Fibroblast of lung (primary cell): ENCODE results near the gene RAD18. TPM values are rescaled to one million over a fixed set of nuclear protein-coding genes. Genes with fewer than 3 reads are reported as not detected.

ENCODE experiments used
- DNase-seq, 2 donors: peaks; one replicate each; pipeline versions ENCODE4 v3.0.0 to v3.0.0-alpha.2; 2010; ENCODE audit warnings: low read depth in 2 of 2
- H2AFZ ChIP-seq: 2 replicates; pipeline ENCODE4 v1.5.1; 2012; ENCODE audit warnings: low read length, control low read depth, inconsistent platforms
- H3K27ac ChIP-seq: 2 replicates; pipeline ENCODE4 v1.5.1; 2011; ENCODE audit warnings: low read length, control low read depth; ENCODE audit not compliant: insufficient read depth
- H3K27me3 ChIP-seq: 2 replicates; pipeline ENCODE4 v1.5.1; 2011; ENCODE audit warnings: mild to moderate bottlenecking, low read length; ENCODE audit not compliant: control insufficient read depth, insufficient read depth
- H3K36me3 ChIP-seq: 2 replicates; pipeline ENCODE4 v1.5.1; 2011; ENCODE audit warnings: low read length; ENCODE audit not compliant: control insufficient read depth, insufficient read depth
- H3K4me1 ChIP-seq: 2 replicates; pipeline ENCODE4 v1.5.1; 2011; ENCODE audit warnings: low read length; ENCODE audit not compliant: control insufficient read depth, insufficient read depth; ENCODE audit errors: extremely low read depth
- H3K4me2 ChIP-seq: 2 replicates; pipeline ENCODE4 v1.5.1; 2011; ENCODE audit warnings: low read length, control low read depth; ENCODE audit not compliant: insufficient read depth; ENCODE audit errors: extremely low read depth
- H3K4me3 ChIP-seq, 4 experiments: fragments of 200-600 bp in 1 of 4; sonication (generic) in 1 of 4; replicated peaks in 1 of 4; 2 replicates each; pipeline ENCODE4 v1.5.1; 2011 to 2016; ENCODE audit warnings: low read length in 4 of 4, low read depth in 3 of 4, mild to moderate bottlenecking in 3 of 4, control low read depth in 2 of 4, inconsistent platforms in 1 of 4, mixed read lengths in 1 of 4; ENCODE audit not compliant: insufficient read depth in 1 of 4; ENCODE audit errors: control extremely low read depth in 1 of 4
- H3K79me2 ChIP-seq: 2 replicates; pipeline ENCODE4 v1.5.1; 2012; ENCODE audit warnings: mild to moderate bottlenecking, low read length, inconsistent platforms; ENCODE audit not compliant: control insufficient read depth, insufficient read depth
- H3K9ac ChIP-seq: 2 replicates; pipeline ENCODE4 v1.5.1; 2011; ENCODE audit warnings: mild to moderate bottlenecking, low read length, control low read depth; ENCODE audit not compliant: insufficient read depth
- H3K9me3 ChIP-seq: 2 replicates; pipeline ENCODE4 v1.5.1; 2012; ENCODE audit warnings: low read depth, low read length; ENCODE audit not compliant: control insufficient read depth, insufficient read depth
- H4K20me1 ChIP-seq: 2 replicates; pipeline ENCODE4 v1.5.1; 2011; ENCODE audit warnings: low read length; ENCODE audit not compliant: control insufficient read depth, insufficient read depth; ENCODE audit errors: extremely low read depth
- CTCF ChIP-seq, 2 donors: IDR thresholded peaks in 1 of 2; conservative IDR thresholded peaks in 1 of 2; 1 replicate in 1 of 2; 2 replicates in 1 of 2; pipeline ENCODE4 v1.5.1; 2011 to 2012; ENCODE audit warnings: low read length in 2 of 2, control low read depth in 1 of 2, inconsistent platforms in 1 of 2, low read depth in 1 of 2, mild to moderate bottlenecking in 1 of 2
- EZH2 ChIP-seq: IDR thresholded peaks from 2 replicates; pipeline ENCODE4 v1.5.1; 2012; ENCODE audit warnings: low read length, control low read depth, mild to moderate bottlenecking; ENCODE audit errors: missing control alignments
- polyA plus RNA-seq, 2 donors: library from polyadenylated mRNA; depleted of rRNA in 1 of 2; stranded (reverse) in 1 of 2; unstranded in 1 of 2; fragments of >200 nt; gene quantifications; 2 replicates each; pipeline ENCODE4 v1.2.1, GENCODE V29; 2011 to 2012; ENCODE audit warnings: missing spikeins in 1 of 2
- total RNA-seq: library from RNA; depleted of rRNA; stranded (reverse); fragments of >200 nt; gene quantifications from 2 replicates; pipeline ENCODE4 v1.2.1, GENCODE V29; 2014

RAD18 gene
- total and polyA plus RNA-seq, 2 donors (not counting 1 experiment from before 2014, with no cell fraction given) = 6.1 to 9.9 TPM

GRCh38 chr3:8979262-8979661 lies 16.0 kb upstream of the RAD18 start:
- Histone ChIP-seq H3K4me2 (no peak overlapping the region), H3K27me3 (peaks cover 5% of the 10 kb centered on the region), H3K79me2 (no peaks in the 10 kb centered on the region), H2AFZ (no peak overlapping the region), H3K4me1 (no peaks in the 10 kb centered on the region), H3K36me3 (no peaks in the 10 kb centered on the region), H3K9me3 (no peaks in the 10 kb centered on the region), H3K9ac (no peak overlapping the region), H4K20me1 (no peaks in the 10 kb centered on the region), H3K4me3 (no peak overlapping the region), H3K27ac (no peak overlapping the region)
- DNase-seq = peak in 1 of 2 donors; percentile 13
- no peak for TF ChIP-seq CTCF (conservative IDR thresholded peaks at IDR 0.05 in 1 of 2, IDR thresholded peaks at IDR 0.05 in 1 of 2; ENCODE audit: low read depth in 1 of 2, low read length in 2 of 2)
- no peak for TF ChIP-seq EZH2

GRCh38 chr3:8978551-8978950 lies 15.3 kb upstream of the RAD18 start:
- no peak for DNase-seq
- Histone ChIP-seq H3K36me3 (no peaks in the 10 kb centered on the region), H3K4me3 (no peak overlapping the region)

GRCh38 chr3:8976540-8977182 lies 13.4 kb upstream of the RAD18 start:
- Histone ChIP-seq H3K79me2 (no peaks in the 10 kb centered on the region), H3K4me3 (no peak overlapping the region), H3K9me3 (no peaks in the 10 kb centered on the region), H3K4me1 (no peaks in the 10 kb centered on the region), H3K27me3 (peaks cover 5% of the 10 kb centered on the region), H3K9ac (no peak overlapping the region), H3K4me2 (no peak overlapping the region), H4K20me1 (no peaks in the 10 kb centered on the region), H2AFZ (no peak overlapping the region), H3K36me3 (no peaks in the 10 kb centered on the region), H3K27ac (no peak overlapping the region)
- TF ChIP-seq CTCF (conservative IDR thresholded peaks at IDR 0.05 in 1 of 2, IDR thresholded peaks at IDR 0.05 in 1 of 2; ENCODE audit: low read depth in 1 of 2, low read length in 2 of 2) (no peak), EZH2 (no peak)
- no peak for DNase-seq

More at GRCh38 chr3:8978551-8978950, 15.3 kb upstream of the RAD18 start:
- no peak overlapping the region for H2AFZ ChIP-seq
- no peak overlapping the region for H3K9ac ChIP-seq
- H3K79me2 ChIP-seq = no peaks in the 10 kb centered on the region
- H3K27ac ChIP-seq = no peak overlapping the region
- H4K20me1 ChIP-seq = no peaks in the 10 kb centered on the region
- peaks cover 5% of the 10 kb centered on the region for H3K27me3 ChIP-seq
- H3K9me3 ChIP-seq = no peaks in the 10 kb centered on the region
- no peak overlapping the region for H3K4me2 ChIP-seq
- no peaks in the 10 kb centered on the region for H3K4me1 ChIP-seq
- TF ChIP-seq CTCF (conservative IDR thresholded peaks at IDR 0.05 in 1 of 2, IDR thresholded peaks at IDR 0.05 in 1 of 2; ENCODE audit: low read depth in 1 of 2, low read length in 2 of 2) = no peak
- no peak for TF ChIP-seq EZH2
